Hypothalamus (tissue), 51 donors: ENCODE results near the gene ZNF786.
"Not testable (repeated sequence)": the region's sequence is repeated elsewhere in the genome, so short reads cannot be mapped to it uniquely, and the experiment has no call there.

Experiments
- DNase-seq, 51 donors: peaks; one replicate each; lab custom pipeline; 2025; lab: John Stamatoyannopoulos, UW

ZNF786 gene

GRCh38 chr7:149036676-149037075, 53.8 kb downstream of the ZNF786 start:
- no peak for DNase-seq

- DNase-seq, result no peak
These were observed 59.1 kb downstream of the ZNF786 start for GRCh38 chr7:149031353-149031910.

- DNase-seq, result not testable (repeated sequence)
These were observed 60.1 kb downstream of the ZNF786 start for GRCh38 chr7:149030439-149030838.

GRCh38 chr7:149028346-149029109, 62.0 kb downstream of the ZNF786 start, which contains the start of gene PDIA4:
TSS of gene PDIA4 (minus strand) at chr7:149028505. CDS start at chr7:149028408, 97 bp downstream.
- DNase-seq, result peak; percentile 93 to 100 (median 99)

GRCh38 chr7:149027611-149028345, 62.7 kb downstream of the ZNF786 start:
- peak in 2 of 51 donors; percentile 18 to 57 for DNase-seq

- no peak for DNase-seq
These were observed 63.5 kb downstream of the ZNF786 start for GRCh38 chr7:149027055-149027454.

GRCh38 chr7:149023662-149024061, 66.9 kb downstream of the ZNF786 start:
- DNase-seq, result no peak

GRCh38 chr7:149022756-149023360, 67.7 kb downstream of the ZNF786 start:
- no peak for DNase-seq

- no peak for DNase-seq
These were observed 68.8 kb downstream of the ZNF786 start for GRCh38 chr7:149021725-149022062.

- peak in 14 of 51 donors; percentile 7 to 55 (median 29) for DNase-seq
These were observed 70.0 kb downstream of the ZNF786 start for GRCh38 chr7:149020483-149020882.
